Colon (tissue), 2 donors: ENCODE measurements around the gene PKHD1.
"Not testable (repeated sequence)": the region's sequence is repeated elsewhere in the genome, so short reads cannot be mapped to it uniquely, and the experiment has no call there.

Source experiments
- FAIRE-seq: peaks from 2 replicates; lab custom pipeline; 2012; peaks lifted over from hg19 to GRCh38; lab: Jason Lieb, UNC
- donor health status: control.
- donor health status: control.

The PKHD1 gene

GRCh38 chr6:51853109-51853508 lies 234.3 kb downstream of the PKHD1 start:
- not testable (repeated sequence) for FAIRE-seq

GRCh38 chr6:51846531-51846930 lies 240.9 kb downstream of the PKHD1 start:
- no peak for FAIRE-seq

GRCh38 chr6:51844336-51844735 lies 243.1 kb downstream of the PKHD1 start:
- FAIRE-seq = no peak

GRCh38 chr6:51843456-51844056 lies 243.9 kb downstream of the PKHD1 start:
- no peak for FAIRE-seq

GRCh38 chr6:51842804-51843378 lies 244.5 kb downstream of the PKHD1 start:
- FAIRE-seq = no peak

- FAIRE-seq = no peak
Measured at GRCh38 chr6:51842061-51842803, 245.2 kb downstream of the PKHD1 start.

- FAIRE-seq = no peak
Measured at GRCh38 chr6:51841626-51842025, 245.8 kb downstream of the PKHD1 start.

GRCh38 chr6:51839726-51840374 lies 247.6 kb downstream of the PKHD1 start:
- no peak for FAIRE-seq

GRCh38 chr6:51830666-51831065 lies 256.7 kb downstream of the PKHD1 start:
- no peak for FAIRE-seq

GRCh38 chr6:51827580-51827979 lies 259.8 kb downstream of the PKHD1 start:
- no peak for FAIRE-seq

- FAIRE-seq = no peak
Measured at GRCh38 chr6:51824940-51825339, 262.5 kb downstream of the PKHD1 start.

GRCh38 chr6:51820555-51820954 lies 266.9 kb downstream of the PKHD1 start:
- no peak for FAIRE-seq

- FAIRE-seq = no peak
Measured at GRCh38 chr6:51818520-51819022, 268.8 kb downstream of the PKHD1 start.

GRCh38 chr6:51817832-51818231 lies 269.6 kb downstream of the PKHD1 start:
- FAIRE-seq = no peak

- no peak for FAIRE-seq
Measured at GRCh38 chr6:51814418-51814817, 273.0 kb downstream of the PKHD1 start.

GRCh38 chr6:51813904-51814303 lies 273.5 kb downstream of the PKHD1 start:
- FAIRE-seq = no peak

- FAIRE-seq = no peak
Measured at GRCh38 chr6:51812231-51812630, 275.2 kb downstream of the PKHD1 start.

GRCh38 chr6:51805517-51805916 lies 281.9 kb downstream of the PKHD1 start:
- no peak for FAIRE-seq

GRCh38 chr6:51800603-51801002 lies 286.8 kb downstream of the PKHD1 start:
- no peak for FAIRE-seq

GRCh38 chr6:51793393-51793792 lies 294.0 kb downstream of the PKHD1 start:
- FAIRE-seq = no peak

GRCh38 chr6:51792273-51793030 lies 295.0 kb downstream of the PKHD1 start:
- no peak for FAIRE-seq

- no peak for FAIRE-seq
Measured at GRCh38 chr6:51790946-51791345, 296.5 kb downstream of the PKHD1 start.
